Measurements from ENCODE around the gene STRBP. TPM values are rescaled to one million over a fixed set of nuclear protein-coding genes. Genes with fewer than 3 reads are reported as not detected.

Gene STRBP
- total and polyA plus RNA-seq, 9 of the 15 experiments (the other 6 are each of a cell fraction or from before 2014, with no cell fraction given), result 27.7 to 84.0 (median 70.2) TPM

- TF ChIP-seq, protein P1, sequence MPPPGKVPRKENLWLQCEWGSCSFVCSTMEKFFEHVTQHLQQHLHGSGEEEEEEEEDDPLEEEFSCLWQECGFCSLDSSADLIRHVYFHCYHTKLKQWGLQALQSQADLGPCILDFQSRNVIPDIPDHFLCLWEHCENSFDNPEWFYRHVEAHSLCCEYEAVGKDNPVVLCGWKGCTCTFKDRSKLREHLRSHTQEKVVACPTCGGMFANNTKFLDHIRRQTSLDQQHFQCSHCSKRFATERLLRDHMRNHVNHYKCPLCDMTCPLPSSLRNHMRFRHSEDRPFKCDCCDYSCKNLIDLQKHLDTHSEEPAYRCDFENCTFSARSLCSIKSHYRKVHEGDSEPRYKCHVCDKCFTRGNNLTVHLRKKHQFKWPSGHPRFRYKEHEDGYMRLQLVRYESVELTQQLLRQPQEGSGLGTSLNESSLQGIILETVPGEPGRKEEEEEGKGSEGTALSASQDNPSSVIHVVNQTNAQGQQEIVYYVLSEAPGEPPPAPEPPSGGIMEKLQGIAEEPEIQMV (tag; conservative IDR thresholded peaks at IDR 0.05; ENCODE audit: low read depth), result no peak
- TF ChIP-seq IFI16 (CRISPR knock-in tag; IDR thresholded peaks at IDR 0.05) (no peak), SMARCA4 (IDR thresholded peaks at IDR 0.05) (0 out of 2 replicates have a peak, but pooled peaks have one; percentile 45), ZNF165 (CRISPR knock-in tag; IDR thresholded peaks at IDR 0.05; ENCODE audit: borderline replicate concordance) (no peak), SNAPC5 (CRISPR knock-in tag; IDR thresholded peaks at IDR 0.05) (no peak), CXXC5 (CRISPR knock-in tag; IDR thresholded peaks at IDR 0.05) (no peak; the same call in none of the 2 replicates), PTTG1 (tag; IDR thresholded peaks at IDR 0.05; ENCODE audit: low read depth) (no peak), KLF13 (tag; IDR thresholded peaks at IDR 0.05; ENCODE audit: borderline replicate concordance, low read depth) (no peak), DACH1 (IDR thresholded peaks at IDR 0.05; ENCODE audit: partially characterized antibody) (no peak), GABPB1 (CRISPR knock-in tag; IDR thresholded peaks at IDR 0.05) (no peak), TAL1 (IDR thresholded peaks at IDR 0.05) (no peak), BCL6 (CRISPR knock-in tag; IDR thresholded peaks at IDR 0.05) (no peak), DMBX1 (CRISPR knock-in tag; IDR thresholded peaks at IDR 0.05; ENCODE audit: borderline replicate concordance) (no peak; the same call in 1 of the 2 replicates), BRCA1 (IDR thresholded peaks at IDR 0.05) (no peak), BRCA1 (CRISPR knock-in tag; IDR thresholded peaks at IDR 0.05) (no peak), RCOR1 (IDR thresholded peaks at IDR 0.05; ENCODE audit: borderline replicate concordance in 1 of 2, low read depth in 2 of 2, low read length in 2 of 2) (peak in 1 of 2 experiments; percentile 81; a peak in 2 of 4 replicates), FOSL1 (tag; conservative IDR thresholded peaks at IDR 0.05) (0 out of 2 replicates have a peak, but pooled peaks have one; percentile 16), ATF1 (CRISPR knock-in tag; IDR thresholded peaks at IDR 0.05) (no peak), ATF1 (tag; IDR thresholded peaks at IDR 0.05) (peak; percentile 30; the same call in 1 of the 2 replicates), PHF21A (IDR thresholded peaks at IDR 0.05; ENCODE audit: borderline replicate concordance, low read depth) (no peak), ZSCAN29 (IDR thresholded peaks at IDR 0.05) (no peak), NCOA2 (IDR thresholded peaks at IDR 0.05; ENCODE audit: partially characterized antibody in 2 of 2) (no peak), CGGBP1 (CRISPR knock-in tag; IDR thresholded peaks at IDR 0.05) (no peak), DPF2 (IDR thresholded peaks at IDR 0.05) (peak; percentile 60; the same call in 1 of the 2 replicates)
- TF ChIP-seq, protein P2, sequence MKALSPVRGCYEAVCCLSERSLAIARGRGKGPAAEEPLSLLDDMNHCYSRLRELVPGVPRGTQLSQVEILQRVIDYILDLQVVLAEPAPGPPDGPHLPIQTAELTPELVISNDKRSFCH (CRISPR knock-in tag; IDR thresholded peaks at IDR 0.05), result no peak
- TF ChIP-seq, protein P2 (tag; IDR thresholded peaks at IDR 0.05), result peak; percentile 58
- TF ChIP-seq, protein P3, sequence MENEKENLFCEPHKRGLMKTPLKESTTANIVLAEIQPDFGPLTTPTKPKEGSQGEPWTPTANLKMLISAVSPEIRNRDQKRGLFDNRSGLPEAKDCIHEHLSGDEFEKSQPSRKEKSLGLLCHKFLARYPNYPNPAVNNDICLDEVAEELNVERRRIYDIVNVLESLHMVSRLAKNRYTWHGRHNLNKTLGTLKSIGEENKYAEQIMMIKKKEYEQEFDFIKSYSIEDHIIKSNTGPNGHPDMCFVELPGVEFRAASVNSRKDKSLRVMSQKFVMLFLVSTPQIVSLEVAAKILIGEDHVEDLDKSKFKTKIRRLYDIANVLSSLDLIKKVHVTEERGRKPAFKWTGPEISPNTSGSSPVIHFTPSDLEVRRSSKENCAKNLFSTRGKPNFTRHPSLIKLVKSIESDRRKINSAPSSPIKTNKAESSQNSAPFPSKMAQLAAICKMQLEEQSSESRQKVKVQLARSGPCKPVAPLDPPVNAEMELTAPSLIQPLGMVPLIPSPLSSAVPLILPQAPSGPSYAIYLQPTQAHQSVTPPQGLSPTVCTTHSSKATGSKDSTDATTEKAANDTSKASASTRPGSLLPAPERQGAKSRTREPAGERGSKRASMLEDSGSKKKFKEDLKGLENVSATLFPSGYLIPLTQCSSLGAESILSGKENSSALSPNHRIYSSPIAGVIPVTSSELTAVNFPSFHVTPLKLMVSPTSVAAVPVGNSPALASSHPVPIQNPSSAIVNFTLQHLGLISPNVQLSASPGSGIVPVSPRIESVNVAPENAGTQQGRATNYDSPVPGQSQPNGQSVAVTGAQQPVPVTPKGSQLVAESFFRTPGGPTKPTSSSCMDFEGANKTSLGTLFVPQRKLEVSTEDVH (IDR thresholded peaks at IDR 0.05; ENCODE audit: low read depth, partially characterized antibody), result no peak
Observed at GRCh38 chr9:123299558-123300126, 31.3 kb upstream of the STRBP start (continued).

Data from K562 (cell line).